Measurements from ENCODE around the gene GCFC2.
"Not testable (repeated sequence)": the region's sequence is repeated elsewhere in the genome, so short reads cannot be mapped to it uniquely, and the experiment has no call there.

GCFC2 gene

DNA sequence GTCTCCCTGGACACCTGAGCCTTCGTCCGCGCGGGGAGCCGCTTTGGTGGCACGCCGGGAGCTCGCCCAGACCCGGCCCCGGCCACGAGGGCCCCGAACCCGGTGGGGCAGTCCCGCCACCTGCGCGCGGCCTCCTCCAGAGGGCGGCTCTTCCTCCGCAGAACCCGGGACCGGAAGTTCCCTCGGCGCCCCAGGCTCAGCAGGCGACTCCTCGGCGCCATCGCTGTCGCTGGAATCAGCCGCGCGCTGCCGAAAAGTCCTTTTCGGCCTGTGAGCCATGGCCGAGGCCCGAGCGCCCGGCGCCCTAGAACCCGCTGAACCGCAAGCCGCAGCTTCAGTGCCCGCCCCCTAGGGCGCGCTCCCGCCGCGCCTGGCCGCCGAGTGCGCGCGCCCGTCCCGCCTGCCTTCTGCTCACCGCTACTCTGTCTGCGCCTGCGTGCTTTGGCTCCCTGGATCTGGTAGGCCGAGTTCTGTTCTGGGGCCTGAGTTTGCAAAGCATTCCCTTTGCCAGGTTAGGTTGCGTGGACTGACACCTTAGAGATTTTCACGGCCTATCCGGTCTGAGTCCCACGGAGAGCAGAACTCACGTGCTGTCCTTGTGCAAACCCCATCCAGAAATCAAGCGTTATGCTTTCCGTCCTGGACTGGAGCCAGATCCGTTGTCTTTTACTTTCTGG, at the start of gene GCFC2:
GCFC2 (minus strand) TSS at position 339 of the 677 bp plus-strand sequence; CDS start at position 279, 60 bp downstream.
- DNase-seq, result peak; percentile 65

DNA sequence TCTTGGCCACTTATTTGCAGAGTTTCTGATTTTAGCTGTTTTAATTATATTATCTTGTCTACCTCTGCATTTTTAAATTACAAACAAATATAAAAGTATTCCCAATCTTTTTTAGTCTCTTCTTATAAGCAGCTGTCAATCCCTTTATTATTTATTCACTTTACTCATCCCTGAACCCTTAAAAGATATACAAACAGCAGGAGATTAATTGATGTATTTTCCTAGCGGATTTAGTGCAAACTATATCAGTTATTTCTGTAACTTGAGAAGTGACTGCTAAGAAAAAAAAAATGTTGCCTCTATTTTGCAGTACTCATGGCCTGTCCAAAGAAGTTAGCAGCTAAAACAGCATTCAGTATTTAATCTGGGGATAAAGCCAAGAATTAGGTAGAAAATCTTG, 42.1 kb upstream of the GCFC2 start:
- no peak for DNase-seq

DNA sequence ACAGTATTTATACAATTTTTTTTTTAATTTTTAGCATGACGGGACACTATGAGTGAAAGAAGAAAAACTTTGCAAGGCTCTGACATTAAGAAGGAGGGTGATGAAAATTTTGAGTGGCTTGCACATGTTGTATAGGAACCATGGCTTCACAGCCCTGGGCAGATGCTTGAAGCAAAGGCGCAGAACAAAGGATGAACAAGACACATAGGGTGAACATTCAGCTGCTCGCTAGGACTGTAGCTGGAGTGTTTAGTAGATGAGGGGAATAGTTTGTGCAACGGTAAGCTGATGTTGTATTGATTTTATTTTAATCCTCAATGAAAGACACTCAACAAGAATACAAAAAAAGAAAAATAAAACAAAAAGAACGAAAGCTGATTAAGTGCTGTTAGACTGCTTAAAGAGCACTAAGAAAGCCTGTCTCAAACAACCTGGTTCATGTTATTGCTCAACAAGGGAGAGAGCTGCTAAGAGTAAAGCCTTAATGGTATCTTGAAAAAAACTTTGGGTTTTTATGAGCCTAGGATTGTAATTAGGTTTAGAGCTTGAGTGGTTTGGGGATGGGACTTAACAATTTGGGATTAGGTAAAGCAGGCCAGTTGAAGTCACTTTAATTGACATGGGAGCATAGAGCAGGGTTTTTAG, 41.2 kb upstream of the GCFC2 start:
- no peak for DNase-seq

- no peak for DNase-seq
These were observed 40.6 kb upstream of the GCFC2 start for GRCh38 chr2:75751360-75751759.

GRCh38 chr2:75737961-75738360, 27.2 kb upstream of the GCFC2 start:
- no peak for DNase-seq

GRCh38 chr2:75736276-75736675, 25.6 kb upstream of the GCFC2 start:
- DNase-seq, result no peak

DNA sequence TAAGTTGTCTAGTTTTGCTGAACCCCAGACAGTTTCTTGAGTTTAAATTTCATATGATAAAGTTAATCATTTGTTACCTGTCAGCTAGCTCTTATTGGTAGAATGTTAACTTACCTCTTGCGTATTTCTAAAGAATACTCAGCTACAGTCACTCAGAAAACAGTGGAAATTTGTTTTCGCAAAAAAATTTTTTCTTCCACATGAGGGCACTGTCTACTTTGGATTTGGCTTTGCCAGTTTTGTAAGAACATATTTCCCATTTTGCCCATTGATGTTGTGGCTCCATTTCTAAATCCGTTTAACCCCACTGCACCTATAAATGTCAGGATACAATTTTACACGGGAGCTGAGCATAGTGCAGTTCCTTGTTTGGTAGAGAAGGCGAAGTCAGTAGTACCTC, 19.1 kb upstream of the GCFC2 start:
- DNase-seq, result no peak

DNA sequence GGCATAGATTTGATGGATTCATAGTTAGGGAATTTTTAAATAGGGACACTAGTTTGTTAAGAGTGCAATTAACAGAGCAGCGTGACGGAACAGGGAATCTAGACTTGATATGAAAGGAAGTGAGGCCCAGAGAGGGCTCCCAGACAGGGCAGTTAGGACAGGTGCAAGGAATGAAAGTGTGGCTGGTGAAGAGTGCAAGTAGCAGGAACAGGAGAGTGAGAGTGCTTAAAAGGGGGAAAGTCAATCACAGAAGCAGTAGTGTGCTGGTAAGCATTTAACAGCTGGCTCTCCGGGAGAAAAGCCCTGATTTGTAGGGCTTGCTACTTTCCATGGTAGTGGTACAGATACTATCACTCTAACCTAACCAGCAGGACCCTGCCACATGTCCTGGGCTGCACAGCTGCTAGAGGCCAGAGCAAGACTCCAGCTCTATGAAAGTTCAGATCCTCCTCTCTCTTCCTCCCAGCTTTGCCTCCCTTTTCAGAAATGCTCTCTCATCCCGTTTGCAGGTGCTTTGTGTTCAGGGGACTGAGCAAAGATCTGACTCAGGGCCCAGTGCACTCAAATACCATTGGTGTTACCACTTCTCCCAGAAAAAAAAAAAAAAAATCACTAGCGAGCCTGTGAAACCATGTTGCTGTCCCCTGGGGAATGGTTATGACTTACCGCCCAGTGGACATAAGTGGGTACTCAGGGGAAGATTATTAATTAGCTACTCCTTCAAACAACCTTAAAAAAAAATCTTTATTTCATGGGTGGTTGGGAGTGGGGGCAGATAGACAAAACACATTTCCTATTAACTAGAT, 18.1 kb upstream of the GCFC2 start:
- DNase-seq, result no peak

DNA sequence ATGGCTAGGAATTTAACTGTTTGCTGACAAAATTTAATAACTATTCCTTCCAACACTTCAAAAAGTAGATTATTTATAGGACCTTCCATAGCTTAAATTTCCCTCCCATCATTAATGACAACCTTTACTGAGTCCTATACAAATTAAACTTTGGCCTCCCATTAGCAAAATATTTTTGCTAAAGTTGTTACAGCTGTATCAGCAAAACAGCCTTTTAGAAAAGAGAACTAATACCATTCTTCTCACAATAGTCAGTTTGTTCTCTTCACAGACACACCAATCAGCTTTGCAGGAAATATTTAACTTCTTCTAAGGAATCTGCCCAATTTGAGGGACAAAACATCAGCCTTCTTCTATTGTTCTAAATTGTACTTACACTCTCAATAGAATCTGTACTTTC, 12.0 kb upstream of the GCFC2 start:
- DNase-seq, result no peak

DNA sequence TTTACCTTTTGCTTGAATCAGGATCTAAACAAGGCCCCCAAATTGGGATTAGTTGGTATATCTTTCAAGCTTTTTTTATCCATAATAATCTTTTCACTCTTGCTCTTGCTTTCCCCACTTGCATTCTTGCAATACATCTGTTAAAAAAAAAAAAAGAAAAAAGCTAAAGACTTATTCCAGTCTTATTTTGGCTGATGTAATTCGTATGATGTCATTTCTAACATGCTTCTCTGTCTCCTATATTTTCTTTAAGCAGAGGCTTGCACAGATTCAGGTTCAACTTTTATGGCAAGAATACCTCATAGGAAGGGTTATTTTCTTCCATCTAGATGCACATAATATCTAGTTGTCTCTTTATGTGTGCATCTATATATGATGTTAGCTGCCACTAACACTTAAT, 9.8 kb upstream of the GCFC2 start:
- no peak for DNase-seq

- DNase-seq, result no peak
These were observed 8.9 kb upstream of the GCFC2 start for GRCh38 chr2:75719616-75720015.

GRCh38 chr2:75716406-75716805, 5.7 kb upstream of the GCFC2 start:
- DNase-seq, result no peak

DNA sequence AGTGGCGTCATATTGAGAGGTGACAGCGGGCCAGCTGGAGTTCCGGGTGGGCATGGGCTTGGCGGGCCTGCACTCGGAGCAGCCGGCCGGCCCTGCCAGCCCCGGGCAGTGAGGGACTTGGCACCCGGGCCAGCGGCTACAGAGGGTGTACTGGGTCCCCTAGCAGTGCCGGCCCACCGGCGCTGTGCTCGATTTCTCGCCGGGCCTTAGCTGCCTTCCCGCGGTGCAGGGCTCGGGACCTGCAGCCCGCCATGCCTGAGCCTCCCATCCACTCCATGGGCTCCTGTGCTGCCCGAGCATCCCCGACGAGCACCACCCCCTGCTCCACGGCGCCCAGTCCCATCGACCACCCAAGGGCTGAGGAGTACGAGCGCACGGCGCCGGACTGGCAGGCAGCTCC, 875 bp upstream of the GCFC2 start:
- not testable (repeated sequence) for DNase-seq

DNA sequence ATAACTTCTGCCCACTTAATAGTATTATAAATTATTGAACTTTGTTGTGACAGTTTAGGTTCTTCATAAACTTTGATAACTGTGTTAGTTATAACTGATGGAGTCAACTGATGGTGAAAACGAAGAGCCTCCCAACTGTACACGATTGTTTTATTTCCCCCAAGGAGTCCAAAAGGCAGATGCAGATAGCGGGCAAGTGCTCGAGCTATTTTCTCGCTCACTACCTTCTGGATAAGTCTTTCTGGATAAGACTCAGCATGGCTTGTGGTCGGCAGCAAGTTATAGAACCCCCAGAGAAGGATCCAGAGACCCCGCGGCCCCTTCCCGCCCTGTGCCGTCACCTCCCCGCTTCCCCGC, 517 bp downstream of the GCFC2 start:
- DNase-seq, result no peak

- DNase-seq, result no peak
These were observed 1.4 kb downstream of the GCFC2 start for GRCh38 chr2:75709297-75709696.

GRCh38 chr2:75707901-75708300, 2.8 kb downstream of the GCFC2 start:
- no peak for DNase-seq

- DNase-seq, result no peak
These were observed 4.8 kb downstream of the GCFC2 start for GRCh38 chr2:75705921-75706320.

DNA sequence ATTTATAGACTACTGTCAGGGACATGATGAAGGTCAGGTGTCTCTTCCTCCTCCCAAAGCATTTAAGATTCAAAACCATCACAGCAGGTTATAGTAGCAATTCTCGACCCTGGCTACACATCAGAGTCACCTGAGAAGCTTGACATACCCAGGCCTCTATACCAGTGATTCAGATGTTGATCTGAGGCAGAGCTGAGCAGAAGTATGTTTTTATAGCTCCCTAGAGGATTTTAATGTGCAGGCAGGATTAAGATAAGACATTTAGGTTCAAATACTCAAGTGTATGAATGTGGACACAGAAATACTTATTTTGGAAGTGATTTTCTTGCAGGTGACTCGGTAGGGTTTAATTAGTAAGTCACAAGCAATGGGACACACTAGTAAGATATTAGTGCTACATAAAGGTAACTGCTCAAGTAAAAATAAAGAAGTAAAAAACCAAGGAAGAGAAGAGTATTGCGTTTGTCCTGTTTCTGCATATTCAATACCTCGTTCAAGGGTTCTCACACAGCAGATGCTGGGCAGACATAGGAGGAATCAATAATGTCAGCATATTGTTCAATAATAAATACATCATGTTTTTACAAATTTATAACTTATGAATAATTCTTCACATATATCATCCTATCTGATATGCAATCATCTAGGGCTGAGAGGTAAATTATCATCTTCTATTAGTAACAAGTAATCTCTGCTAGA, 7.0 kb downstream of the GCFC2 start:
- DNase-seq, result no peak

- no peak for DNase-seq
These were observed 8.1 kb downstream of the GCFC2 start for GRCh38 chr2:75702593-75702992.

- no peak for DNase-seq
These were observed 11.8 kb downstream of the GCFC2 start for GRCh38 chr2:75698918-75699317.

DNA sequence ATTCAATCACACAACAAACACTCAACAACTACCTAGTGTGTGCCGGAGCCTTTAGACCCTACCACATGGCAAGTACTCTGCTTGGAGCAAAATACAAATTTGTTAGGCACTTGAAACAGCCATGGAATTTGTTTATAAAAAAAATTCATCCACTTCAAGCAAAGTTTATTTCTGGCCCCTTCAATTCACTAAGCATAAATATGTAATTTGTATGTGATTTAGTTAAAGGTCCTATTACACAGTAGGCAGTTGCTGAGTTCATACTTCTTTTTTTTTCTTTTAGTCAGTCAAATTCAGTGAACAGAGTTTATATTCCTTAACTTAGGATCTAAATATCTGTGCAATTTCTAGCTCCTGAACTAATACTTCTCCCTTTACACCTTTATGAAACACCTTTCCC, 22.5 kb downstream of the GCFC2 start:
- no peak for DNase-seq

DNA sequence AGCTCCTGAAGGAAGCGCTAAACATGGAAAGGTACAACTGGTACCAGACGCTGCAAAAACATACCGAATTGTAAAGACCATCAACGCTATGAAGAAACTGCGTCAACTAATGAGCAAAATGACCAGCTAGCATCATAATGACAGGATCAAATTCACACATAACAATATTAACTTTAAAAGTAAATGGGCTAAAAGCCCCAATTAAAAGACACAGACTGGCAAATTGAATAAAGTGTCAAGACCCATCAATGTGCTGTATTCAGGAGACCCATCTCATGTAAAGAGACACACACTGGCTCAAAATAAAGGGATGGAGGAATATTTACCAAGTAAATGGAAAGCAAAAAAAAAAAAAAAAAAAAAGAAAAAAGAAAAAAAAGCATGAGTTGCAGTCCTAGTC, 27.3 kb downstream of the GCFC2 start:
- not testable (repeated sequence) for DNase-seq

DNA sequence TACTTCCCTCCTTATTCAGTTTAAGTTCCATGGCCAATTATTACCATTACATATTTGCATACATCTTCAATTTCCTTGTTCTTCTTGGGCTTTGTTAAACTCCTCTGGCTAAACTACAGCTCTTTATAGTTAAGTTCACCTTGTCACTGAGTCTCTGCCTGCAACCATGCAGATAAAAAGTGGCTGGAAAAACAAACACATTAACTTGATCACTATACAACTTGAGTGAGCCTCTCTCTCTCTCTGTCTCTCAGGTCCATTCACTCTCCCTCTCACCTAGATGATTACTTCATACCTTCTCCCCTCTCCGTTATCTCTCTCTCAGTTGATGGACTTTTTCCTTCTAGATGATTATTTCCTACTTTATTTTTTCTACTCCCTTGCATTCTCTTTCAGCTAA, 30.3 kb downstream of the GCFC2 start:
- no peak for DNase-seq

DNA sequence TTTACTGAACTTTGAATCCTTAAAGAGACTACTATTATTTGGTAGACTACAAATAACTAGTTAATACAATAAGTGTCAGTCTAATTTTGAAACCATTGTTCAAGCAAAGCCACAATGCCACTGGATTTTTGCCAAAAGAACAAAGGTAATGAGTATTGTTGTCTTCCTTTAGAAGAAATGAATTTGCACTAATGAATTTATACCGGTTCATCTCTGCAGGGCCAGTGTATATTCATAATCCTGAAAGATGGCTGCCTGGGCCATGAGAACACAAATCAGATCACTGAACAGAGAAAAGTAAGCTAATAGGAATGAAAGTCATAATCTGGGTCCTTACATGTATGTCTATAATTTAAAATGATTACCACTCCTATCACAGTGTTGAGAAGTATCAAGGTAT, 31.2 kb downstream of the GCFC2 start:
- no peak for DNase-seq
